Esophagus mucosa (tissue), 1 donor: Measurements from ENCODE around the gene RAB40C. TPM values are rescaled to one million over a fixed set of nuclear protein-coding genes. Genes with fewer than 3 reads are reported as not detected.

Source experiments
- ATAC-seq: fragments of 200-7000 bp; cut with Tn5 transposase; one replicate; pipeline ENCODE4 v1.9.1; 2020
- total RNA-seq: library from RNA; stranded (reverse); gene quantifications from one replicate; pipeline ENCODE4 v1.2.4, GENCODE V29; 2023
- donor health status: DM: yes; HTN: yes; CAD: no.

RAB40C gene
- total RNA-seq, 1 donor from 2014 or later = 15.5 TPM

DNA sequence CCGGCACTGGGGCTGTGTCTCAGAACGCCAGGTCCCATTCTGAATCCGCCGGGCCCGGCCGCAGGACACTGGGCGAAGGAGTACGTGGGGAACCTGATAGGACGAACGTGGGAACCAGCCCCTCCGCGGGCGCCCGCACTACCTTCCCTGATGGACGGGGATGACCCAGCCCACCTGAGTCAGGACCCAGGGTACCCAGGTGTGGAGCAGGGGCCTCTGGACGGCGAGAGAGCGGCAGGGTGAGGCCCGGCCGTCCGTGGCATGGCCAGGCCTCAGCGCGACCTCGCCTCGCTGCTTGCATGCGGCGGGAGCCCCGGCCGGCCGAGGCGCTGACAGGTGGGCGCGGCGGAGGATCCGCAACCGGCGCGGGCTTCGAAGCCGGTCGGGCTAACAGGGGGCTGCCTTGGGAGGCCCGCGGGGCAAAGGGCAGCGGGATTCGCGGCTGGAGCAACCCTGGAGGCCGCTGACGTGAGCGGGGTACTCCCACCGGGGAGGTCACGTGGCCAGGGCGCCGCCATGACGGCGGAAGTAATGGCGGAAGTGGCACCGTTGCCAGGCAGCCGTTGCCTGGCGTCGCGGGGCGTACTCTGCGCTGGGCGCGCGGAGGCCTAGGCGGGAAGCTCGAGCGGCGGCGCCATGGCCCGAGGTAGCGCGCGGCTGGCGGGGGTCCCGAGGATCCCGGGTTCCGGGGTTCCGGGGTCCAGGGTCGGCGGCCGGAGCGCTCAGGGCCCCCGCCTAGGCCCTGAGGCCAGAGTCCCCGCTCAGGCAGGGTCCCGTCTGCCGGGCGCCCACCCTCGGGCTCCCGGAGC lies 59.1 kb downstream of the RAB40C start, which contains the start of gene WDR90:
Gene WDR90 (plus strand): TSS at position 585 of the 809 bp plus-strand sequence. CDS start 52 bp downstream, at position 637.
- peak; percentile 80 for ATAC-seq

DNA sequence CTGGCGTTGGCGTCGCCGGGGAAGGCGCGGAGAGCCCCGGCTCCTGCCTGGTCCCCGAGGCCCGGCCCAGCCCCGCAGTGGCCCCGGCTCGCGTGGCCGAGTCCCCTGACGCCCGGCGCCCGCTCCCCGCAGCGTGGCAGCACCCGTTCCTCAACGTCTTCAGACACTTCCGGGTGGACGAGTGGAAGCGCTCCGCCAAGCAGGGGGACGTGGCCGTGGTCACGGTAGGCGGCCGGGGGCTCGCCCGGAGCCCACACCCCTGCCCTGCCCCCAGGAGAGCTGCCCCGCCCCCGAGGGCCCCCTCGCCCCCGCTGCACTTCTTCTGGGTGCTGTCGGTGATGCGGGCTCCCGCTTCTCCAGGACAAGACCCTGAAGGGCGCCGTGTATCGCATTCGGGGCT lies 59.8 kb downstream of the RAB40C start:
- peak; percentile 1 for ATAC-seq

DNA sequence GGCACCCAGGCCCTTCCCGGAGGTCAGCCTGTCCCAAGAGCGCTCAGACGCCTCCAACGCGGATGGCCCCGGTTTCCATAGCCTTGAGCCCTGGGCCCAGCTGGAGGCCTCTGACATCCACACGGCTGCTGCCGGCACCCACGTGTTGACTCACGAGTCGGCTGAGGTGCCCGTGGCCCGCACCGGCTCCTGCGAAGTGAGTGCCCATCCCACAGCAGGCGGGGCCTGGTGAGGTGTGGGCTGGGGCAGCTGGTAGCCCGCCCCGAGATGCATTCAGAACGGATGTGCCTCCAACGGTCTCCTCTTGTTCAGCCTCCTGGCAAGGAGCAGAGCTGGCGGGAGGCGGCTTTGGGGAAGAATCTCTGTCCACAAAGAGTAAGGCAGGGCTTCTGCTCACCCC lies 62.0 kb downstream of the RAB40C start:
- ATAC-seq = no peak

DNA sequence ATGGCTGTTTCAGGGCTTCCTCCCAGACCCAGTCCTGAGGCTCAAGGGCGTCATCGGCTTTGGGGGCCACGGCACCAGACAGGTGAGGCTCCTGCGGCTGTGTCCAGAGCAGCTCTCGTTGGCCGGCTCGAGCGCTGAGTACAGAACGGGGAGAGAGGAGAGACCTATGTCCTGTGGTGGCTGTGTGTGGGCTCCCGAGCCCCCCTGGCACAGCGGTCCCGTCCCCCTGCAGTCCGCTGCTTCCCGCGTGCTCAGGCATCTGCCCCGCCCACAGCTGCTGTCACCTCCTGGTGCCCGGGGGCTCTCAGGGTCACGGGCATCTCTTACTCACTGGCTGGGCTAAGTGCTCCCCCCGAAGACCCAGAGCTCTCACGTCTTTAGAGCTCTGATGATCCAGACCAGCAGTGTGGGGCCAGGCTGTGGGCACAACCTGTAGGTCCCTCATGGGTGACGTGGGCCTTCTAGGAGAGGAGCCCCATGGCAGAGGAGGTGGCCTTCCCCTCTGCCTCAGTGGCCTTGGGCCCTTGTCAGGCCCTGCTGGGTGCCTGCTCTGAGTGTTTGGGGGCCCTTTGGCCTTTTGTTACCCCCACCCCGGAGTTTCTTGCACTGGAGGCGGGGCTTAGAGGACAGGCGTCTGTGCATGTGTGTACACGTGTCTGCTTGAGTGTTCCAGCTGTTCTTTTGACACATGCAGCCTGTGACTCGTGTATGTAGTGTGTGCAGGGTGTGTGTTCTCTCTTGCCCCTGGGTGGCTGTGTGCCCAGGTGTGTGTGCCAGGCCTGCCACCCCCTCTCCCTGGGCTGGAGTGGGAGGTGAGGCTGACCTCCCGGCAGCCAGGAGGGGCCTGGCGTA lies 62.8 kb downstream of the RAB40C start:
- no peak for ATAC-seq

DNA sequence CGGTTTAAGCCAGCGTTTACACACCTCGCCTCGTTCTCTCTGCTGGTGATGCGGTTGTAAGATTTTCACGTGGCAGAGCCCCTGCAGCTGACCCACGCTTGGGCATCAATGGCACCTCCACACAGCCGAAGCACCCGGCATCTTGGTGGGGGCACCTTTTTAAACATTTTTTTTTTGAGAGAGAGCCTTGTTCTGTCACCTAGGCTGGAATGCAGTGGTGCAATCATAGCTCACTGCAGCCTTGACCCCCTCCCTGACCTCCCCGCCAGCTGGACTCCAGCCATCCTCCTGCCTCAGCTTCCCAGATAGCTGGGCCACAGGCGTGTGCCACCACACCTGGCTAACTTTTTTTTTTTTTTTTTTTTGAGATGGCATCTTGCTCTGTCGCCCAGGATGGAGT lies 64.2 kb downstream of the RAB40C start:
- ATAC-seq = no peak

DNA sequence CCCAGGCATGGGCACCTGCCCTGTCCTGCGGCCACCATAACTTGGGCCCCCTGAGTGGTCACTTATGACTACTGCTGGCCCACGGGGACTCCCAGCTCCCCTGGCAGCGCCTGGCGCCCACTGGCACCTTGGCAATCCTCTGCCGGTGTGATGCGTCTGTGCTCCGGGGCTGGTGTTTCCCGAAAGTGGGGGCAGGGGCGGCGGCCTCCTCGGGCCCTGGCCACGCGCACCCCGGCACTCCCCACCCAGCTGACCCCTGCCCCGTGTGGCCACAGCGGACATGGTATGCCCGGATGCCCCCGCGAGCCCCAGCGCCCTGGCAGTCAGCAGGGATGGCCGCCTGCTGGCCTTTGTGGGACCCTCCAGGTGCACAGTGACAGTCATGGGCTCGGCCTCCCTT lies 67.6 kb downstream of the RAB40C start:
- ATAC-seq = no peak

DNA sequence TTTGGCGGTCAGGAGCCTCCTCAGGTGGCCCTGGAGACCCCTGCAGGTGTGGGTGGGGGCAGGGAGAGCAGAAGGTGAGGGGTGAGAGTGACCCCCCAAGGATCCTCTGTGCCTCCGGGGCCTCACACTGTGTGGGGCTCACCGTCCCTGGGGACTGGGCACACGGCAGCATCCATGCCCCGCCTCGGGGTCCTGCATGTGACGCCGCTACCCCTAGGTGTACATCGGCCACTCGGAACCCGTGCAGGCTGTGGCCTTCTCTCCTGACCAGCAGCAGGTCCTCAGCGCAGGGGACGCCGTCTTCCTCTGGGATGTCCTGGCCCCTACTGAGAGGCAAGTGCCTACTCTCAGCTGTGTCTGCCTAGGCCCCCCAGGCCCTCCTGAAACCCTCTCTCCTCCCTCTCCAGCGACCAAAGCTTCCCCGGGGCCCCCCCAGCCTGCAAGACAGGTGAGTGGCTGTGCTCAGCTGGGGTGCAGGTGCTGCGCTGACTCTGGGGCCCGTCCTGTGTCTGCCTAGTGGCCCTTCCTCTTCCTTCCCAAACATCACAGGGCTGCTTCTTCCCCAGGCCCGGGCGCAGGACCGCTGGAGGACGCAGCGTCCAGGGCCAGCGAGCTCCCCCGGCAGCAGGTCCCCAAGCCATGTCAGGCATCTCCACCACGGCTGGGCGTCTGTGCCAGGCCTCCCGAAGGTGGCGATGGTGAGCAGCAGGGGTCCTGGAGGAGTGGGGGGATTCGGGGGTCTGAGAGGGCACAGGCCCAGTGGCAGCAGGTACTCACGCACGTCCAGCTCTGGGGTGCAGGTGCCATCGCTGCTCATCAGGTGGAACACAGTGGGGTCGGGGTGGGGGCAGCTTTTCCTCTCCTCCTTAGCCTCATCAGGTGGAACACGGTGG lies 69.1 kb downstream of the RAB40C start:
- ATAC-seq = no peak

DNA sequence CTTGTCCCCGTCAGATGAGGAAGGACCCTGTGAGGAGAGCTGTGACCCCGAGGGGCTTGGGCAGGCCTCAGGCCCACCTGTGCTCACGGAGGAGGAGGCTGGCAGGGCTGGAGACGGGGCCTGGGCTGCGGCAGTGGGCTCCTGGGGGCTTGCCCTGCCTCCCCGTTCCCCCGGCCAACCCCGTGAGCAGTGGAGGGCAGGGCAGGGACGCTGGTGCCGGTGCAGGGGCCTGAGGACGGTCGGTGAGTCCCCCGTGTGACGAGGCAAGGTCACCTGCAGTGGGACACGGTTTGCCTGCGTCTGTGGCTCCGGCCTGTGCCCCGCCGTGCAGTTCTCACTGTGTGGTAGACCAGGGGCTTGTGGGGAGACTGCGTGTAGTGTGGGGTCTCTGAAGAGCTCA lies 69.8 kb downstream of the RAB40C start:
- no peak for ATAC-seq

DNA sequence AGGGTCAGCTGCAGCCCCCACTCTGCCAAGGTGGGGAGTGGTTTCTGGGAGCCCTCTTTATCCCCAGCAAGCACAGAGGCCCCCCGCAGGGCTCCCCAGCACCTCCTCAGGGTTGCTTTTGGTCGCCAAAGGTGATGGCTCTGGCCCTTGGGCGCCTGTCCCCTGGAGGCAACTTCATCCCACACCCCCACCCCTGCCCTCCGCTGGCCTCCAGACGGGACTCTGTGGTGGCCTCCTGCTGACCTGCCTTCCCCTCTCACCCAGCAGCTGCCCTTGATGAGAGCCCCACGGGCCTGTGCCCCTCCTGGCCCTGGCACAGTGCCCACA lies 70.2 kb downstream of the RAB40C start:
- no peak for ATAC-seq

DNA sequence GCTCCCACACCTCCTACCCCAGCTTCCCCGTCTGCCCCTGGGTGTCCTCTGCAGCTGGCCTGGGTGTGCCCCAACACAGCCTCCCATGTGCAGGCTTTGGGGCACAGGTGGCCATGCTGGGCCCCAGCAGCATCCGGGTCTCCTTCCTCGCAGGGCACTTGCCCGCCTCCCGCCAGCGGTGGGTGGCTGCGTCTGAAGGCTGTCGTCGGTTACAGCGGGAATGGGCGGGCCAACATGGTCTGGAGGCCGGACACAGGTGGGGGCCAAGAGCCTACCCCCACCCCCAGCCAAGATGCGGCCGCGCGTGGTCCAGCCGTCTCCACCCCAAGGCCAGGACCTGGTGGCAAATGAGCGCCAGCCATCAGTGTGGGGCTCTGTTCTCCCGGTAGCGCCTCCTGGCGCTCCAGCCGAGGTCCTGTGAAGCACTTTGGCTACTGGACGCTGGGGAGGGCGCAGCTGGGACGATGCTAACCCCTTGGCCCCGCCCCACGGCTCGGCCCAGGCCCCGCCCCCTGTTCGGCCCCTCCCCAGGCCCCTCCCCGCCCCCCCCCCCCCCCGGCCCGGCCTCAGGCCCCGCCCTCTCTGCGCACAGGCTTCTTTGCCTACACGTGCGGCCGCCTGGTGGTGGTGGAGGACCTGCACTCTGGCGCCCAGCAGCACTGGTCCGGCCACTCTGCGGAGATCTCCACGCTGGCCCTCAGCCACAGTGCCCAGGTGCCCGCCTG lies 70.8 kb downstream of the RAB40C start:
- ATAC-seq = peak; percentile 68

DNA sequence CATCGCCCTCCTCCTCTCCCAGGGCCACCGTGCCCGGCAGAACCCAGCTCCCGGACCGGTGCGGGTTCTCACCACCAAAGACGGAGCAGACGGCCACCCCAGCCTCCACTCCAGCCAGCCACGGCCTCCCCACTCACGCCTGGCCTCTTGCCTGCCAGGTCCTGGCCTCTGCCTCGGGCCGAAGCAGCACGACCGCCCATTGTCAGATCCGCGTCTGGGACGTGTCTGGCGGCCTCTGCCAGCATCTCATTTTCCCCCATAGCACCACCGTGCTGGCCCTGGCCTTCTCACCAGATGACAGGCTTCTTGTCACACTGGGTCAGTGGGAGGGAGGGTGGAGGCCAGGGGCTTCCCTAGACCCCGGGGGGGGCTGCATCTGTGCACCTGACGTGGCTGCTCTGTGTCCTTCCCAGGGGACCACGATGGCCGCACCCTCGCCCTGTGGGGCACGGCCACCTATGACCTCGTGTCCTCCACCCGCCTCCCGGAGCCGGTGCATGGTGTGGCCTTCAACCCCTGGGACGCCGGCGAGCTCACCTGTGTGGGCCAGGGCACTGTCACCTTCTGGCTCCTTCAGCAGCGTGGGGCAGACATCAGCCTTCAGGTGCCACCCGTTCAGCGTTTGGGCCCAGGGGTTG lies 71.4 kb downstream of the RAB40C start:
- ATAC-seq = no peak

DNA sequence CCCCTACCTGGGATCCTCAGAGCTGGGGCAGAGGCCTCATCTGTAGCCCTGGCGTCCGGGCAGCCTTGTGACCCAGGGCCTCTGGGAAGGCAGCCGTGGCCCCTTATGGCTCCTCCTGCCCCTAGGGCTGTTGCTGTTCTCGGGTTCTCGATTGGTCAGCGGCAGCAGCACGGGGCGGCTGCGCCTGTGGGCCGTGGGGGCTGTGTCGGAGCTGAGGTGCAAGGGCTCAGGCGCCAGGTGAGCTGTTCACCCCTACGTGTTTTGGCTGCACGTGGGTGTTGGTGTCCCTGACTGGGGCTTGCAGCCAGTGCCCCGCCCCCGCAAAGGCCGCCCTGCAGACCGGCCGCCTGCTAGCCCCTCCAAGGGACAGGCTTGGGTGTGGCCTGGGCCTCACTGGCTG lies 72.2 kb downstream of the RAB40C start:
- no peak for ATAC-seq

DNA sequence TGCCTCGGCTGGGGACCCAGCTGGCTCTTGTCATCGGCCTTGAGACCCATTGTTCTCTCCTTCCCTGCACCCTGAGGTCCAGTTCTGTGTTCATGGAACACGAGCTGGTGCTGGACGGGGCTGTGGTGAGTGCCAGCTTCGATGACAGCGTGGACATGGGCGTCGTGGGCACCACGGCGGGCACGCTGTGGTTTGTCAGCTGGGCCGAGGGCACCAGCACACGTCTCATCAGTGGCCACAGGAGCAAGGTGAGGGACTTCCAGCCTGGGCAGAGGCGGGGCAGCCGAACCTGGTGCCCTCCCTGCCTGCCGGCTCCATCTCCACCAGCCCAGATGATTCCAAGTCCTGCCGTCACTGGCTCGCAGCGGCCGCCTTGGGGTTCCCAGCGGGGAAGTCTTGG lies 72.7 kb downstream of the RAB40C start:
- no peak for ATAC-seq

DNA sequence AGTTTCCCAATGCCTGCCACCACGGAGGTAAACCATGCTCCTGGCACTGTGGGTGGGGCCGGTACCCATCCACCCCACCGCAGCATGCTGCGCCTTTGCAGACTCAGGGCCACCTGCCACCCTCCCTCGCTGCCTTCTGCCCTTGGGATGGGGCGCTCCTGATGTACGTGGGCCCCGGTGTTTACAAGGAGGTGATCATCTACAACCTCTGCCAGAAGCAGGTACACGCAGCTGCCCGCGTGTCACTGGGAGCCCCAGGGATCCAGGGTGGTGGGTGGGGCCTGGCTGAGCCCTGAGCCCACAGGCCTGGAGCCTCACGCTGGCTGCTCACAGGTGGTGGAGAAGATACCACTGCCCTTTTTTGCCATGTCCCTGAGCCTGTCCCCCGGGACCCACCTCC lies 76.7 kb downstream of the RAB40C start:
- ATAC-seq = no peak

DNA sequence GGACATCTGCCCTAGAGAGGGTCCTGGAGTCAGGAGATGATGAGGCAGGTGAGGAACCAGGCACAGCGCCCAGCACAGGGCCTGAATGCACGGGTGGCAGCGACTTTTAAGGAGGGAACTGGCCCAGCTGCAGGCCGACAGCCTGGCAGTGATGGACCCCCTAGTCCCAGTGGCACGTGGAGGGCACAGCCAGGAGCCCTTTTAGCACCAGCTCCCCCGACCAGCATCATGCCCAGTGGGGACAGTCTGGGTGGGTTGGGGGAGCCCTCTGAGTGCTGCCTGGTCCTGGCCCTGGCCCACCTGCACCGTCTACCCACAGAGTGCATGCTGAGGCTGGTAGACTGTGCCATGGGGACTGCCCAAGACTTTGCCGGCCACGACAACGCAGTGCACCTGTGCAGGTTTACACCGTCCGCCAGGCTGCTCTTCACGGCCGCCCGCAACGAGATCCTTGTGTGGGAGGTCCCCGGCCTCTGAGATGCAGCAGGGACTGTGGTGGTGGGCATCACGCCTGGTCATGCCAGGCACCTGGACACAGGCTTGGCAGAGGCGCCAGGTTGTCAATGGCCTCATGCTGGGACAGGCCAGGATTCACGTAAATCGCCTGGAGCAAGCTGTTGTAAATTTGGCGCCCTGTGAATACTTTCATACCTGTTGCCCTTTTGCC lies 77.4 kb downstream of the RAB40C start:
- no peak for ATAC-seq

DNA sequence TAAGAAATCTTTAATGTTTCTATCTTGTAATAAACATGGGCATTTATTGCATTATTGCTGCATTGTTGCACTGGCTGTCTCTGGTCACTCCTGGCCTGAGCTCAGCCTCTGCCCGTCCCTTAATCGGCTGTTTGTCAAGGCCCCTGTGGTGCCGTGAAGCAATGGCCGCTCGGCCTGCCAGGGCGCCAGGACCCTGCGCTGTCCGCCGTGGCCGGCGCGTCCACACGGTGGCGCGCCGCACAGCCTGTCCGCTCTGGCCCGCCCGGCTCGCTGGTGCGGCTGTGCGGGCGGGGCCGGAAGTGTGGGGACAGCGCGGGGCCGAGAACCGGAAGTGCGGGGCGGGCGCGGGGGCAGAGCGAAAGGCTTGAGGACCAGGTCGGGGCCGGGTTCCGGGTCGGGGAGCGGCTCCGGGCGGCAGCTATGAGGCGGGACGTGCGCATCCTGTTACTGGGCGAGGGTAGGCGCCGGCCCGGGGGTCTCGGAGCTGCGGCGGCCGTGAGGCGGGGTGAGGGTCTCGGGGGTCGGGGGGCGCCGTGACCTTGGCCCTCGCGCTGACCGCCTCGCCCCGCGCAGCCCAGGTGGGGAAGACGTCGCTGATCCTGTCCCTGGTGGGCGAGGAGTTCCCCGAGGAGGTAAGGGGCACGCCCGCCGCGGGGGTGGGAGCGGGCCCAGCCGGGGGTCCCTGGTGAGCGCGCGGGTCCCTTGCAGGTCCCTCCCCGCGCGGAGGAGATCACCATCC lies 78.1 kb downstream of the RAB40C start, which contains the start of gene RHOT2:
Gene RHOT2 (plus strand): TSS at position 353 of the 739 bp plus-strand sequence. CDS start 68 bp downstream, at position 421.
- peak; percentile 90 for ATAC-seq

DNA sequence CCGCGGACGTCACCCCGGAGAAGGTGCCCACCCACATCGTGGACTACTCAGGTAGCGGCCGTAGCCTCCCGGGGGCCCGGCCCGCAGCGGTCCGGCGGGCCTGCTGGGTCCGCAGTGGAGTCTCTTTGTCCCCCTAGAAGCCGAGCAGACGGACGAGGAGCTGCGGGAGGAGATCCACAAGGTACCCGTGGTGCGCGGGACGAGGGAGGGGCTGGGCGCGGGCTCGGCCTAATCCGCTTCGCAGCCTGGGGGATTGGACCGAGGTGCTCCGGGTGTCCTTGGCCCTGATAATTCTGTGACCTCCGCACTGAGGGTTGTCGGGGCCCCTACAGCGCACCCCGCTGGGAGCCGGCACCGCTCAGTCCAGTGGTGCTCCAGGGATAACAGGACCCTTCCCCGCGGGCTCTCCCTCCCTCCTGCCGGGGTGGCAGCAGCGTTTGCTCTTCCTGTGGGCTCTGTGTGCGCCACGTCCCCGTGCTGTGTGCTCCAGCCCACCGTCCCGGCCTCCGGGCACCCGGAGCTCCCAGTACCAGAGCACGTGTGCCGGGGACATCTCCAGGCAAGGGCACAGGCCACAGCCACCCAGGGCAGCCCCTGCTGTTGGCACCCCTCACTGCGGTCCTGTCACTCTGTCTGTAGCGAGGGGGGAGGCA lies 78.8 kb downstream of the RAB40C start:
- ATAC-seq = peak; percentile 0

DNA sequence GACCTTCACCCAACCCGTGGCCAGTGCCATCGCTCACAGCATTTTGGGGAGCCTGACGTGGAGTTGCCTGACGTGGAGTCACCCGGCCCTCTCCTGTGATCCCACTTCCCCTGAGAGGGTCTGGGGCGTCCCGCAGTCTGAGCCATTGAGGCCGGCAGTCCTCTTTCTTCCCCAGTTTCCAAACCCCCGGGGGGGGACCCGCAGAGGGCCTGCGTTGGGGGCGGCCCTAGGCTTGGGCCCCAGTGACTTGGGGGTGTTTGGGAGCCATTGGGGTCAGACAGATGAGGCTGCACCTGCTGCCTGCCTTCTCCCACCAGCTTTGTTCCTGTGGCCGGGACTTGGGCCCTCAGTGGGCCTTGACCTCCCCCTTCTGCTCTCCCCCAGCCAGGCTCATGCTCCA lies 79.8 kb downstream of the RAB40C start:
- ATAC-seq = no peak

DNA sequence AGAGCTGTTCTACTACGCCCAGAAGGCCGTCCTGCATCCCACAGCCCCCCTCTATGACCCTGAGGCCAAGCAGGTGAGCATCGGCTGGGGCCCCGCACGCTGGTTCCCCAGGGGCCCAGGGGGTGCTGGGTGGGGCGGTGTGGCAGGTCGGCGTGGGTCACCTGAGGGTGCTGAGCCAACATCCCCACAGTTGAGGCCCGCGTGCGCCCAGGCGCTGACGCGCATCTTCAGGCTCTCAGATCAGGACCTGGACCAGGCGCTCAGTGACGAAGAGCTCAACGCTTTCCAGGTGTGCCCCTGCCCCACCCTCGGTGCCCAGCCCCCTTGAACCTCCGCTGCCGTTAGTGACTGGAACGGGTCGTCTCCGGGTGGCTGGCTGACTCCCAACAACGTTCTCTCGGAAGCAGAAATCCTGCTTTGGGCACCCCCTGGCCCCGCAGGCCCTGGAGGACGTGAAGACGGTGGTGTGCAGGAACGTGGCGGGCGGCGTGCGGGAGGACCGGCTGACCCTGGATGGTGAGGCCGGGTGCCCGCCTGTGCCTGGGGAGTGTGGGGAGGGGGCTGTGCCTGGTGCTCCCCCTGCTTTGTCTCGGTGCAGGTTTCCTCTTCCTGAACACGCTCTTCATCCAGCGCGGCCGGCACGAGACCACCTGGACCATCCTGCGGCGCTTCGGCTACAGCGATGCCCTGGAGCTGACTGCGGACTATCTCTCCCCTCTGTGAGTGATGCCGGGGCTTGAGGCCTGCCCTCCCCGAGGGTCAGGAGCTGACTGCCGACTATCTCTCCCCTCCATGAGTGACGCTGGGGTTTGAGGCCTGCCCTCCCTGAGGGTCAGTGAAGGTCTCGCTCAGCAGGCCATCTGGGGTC lies 80.9 kb downstream of the RAB40C start:
- ATAC-seq = no peak
